ENCODE measurements around the gene SLC7A4.
"Not testable (repeated sequence)": the region's sequence is repeated elsewhere in the genome, so short reads cannot be mapped to it uniquely, and the experiment has no call there.

SLC7A4 gene

DNA sequence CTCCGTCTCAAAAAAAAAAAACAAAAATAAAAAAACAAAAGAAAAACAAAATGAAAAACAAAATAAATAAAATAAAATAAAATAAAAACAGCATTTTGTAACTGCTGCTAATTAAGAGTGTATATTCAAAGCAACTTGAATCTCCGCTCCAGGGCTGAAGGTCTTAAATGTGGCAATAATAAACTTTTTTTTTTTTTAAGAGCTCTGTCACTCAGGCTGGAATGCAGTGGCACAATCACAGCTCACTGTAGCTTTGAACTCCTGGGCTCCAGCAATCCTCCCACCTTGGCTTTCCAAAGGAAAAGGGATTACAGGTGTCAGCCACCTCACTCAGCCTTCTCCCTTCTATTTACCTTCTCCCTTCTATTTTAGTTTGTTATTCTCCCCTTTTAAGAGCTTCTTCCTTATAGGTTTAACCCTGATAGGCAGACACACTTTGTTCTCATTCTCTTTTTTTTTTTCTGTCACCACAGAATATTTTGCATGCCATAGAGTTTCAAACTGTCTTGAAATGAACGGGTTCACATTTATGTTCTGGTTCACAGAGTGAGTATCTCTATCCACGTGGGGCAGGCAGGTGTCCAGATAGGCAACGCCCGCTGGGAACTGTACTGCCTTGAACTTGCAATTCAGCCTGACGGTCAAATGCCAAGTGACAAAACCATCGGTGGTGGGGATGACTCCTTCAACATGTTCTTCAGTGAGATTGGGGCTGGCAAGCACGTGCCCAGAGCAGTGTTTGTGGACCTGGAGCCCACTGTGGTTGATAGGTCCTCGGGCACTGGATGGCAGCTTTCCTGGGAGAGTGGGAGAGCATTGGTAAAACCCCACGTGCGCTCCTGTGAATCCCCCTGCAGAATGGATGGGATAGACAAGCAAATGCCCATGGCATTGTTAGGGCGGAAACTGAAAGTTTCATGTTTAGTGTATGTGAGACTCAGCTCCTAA, 32.8 kb upstream of the SLC7A4 start:
- DNase-seq = no peak

DNA sequence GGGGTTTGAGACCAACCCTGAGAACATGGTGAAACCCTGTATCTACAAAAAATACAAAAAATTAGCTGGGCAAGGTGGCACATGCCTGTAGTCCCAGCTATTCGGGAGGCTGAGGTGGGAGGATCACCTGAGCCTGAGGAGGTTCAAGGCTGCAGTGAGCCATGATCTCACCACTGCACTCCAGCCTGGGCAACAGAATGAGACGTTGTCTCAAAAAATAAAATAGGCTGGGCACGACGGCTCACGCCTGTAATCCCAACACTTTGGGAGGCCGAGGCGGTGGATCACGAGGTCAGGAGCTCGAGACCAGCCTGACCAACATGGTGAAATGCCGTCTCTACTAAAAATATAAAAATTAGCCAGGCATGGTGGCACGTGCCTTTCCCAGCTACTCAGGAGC, 32.1 kb upstream of the SLC7A4 start:
- not testable (repeated sequence) for DNase-seq

DNA sequence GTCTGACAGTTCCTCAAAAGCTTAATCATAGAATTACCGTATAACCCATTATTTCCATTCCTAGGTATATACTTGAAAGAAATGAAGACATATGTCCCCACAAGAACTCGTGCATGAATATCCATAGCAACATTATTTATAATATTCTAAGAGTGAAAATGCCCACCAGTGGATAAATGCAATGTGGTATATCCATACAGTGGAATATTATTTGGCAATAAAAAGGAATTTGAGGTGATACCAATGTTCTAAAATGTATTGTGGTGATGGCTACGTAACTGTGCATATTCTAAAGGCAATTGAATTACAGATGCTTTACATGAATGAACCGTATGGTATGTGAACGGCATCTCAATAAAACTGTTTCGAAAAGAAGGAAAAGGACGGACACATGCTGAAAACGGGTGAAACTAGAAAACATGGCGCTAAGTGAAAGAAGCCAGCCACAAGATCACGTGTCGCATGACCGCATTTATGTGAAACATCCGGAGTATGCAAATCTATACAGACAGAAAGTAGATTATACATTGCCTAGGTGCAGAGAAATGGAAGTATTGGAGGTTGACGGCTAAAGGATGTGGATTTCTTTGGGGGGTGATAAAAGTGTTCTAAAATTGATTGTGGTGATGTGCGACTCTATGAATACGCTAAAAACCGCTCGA, 29.4 kb upstream of the SLC7A4 start:
- not testable (repeated sequence) for DNase-seq

DNA sequence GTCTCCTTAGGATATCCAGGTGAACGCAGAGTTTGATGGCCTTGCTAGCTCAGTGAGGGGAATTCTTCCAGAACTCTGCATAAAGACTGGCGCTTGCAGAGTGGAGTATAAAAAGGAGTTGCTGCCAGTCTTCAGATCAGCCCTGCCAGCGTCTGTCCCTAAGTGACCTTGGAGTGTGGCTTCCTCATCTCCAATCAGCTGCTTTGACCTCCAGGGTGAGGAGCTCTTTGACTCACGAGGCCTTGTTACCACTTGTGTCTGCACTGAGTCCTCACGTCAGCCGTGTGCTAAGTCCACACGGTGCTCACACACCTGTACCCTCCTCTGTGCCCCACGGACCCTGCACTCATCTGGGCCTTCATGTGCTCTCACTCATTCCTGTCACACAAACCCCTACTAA, 28.0 kb upstream of the SLC7A4 start:
- DNase-seq = not testable (repeated sequence)

DNA sequence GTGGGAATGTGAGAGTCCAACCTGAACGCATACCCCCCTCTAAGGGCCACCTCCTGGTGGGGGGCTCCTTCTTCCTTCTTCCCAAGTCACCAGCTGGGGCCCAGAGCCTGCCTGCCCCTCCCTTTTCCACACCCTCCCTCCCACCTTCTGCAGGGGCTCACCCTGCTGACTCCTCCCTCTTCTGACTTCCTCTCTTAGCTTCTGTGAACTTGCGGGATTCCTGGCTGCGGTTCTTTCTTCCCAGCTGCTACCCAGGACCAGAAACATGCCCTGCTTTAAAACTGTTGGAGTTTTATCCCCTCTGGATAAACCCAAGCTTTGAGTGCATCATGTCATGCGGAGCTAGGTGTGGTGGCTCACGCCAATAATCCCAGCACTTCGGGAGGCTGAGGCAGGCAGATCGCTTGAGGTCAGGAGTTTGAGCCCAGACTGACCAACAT, 23.5 kb upstream of the SLC7A4 start:
- no peak for DNase-seq

DNA sequence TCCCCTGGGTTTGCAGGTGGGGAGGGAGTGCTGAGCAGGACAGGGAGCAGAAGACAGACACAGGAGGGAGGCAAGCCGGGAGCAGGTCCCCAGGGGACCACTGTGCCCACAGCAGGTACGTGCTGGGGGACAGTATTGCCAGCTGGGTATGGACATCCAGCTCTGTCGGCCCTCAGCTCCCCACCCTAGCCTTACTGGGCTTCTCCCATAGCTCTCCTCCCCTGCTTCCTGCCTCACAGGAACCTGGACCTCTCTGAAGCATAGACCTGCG, 23.1 kb upstream of the SLC7A4 start:
- DNase-seq = no peak

DNA sequence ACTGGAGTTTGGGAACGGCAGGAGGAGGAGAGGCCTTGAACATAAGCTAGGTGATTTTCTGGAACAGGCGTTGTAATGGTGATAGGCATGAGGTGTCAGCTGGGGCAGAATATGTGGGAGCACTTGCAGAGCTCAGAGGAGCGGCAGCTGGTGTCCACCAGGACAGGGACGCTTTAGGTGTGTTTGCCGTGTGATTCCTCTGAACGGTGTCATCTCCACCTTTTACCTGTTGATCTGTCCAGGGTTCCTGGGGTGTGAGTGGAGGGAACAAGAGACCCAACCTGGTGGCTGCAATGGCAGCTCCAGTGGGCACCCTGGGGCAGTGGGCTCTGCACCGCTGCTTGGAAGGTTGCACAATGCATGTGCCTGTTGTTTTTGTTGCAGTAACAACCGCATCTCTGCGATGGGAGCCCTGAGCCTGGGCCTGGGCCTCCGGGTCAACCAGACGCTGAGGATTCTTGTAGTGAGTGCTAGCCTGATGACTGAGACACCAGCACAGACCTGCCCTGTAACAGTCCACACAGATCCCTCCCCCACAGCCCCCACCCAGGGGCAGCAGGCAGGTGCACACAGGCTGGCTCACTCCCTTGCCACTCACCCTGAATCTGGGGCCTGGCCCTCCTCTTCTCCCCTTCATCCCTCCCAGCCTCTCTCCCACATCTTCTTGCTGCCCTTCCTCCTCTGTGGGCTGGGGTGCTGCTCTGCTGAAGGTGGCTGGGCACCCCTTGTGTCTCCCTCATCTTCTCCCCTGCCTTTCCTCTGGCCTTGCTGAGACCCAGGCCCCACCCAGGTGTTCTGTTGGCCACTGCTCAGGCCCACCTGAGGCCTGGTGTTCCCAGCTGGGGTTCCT, 22.6 kb upstream of the SLC7A4 start:
- DNase-seq = no peak

DNA sequence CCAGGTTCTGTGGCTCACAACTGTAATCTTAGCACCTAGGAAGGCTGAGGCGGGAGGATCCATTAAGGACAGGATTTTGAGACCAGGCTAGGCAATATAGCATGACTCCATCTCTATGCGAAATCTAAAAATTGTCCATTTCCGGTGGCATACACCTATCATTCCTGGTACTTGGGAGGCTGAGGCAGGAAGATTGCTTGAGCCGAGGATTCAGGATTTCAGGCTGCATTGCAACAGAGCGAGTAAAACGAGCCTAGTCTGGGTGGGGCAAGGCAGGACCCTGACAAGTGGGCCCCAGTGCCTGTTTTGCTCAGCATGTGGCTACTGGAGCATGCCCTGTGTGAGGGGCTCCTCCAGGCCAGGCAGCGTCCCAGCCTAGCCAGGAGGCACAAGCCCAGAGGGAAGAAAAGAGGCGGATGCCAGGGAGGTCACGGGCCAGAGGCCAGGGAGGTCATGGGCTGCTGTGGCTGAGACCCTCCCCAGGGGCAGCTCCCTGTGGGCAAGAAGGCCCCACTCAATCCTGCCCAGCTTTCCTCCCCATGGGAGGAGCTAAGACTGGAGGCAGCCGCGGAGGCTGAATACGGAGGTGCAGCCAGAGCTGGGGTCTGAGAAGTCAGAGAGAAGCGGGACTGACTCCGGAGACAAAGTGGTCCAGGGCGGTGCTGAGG, 21.8 kb upstream of the SLC7A4 start:
- no peak for DNase-seq

DNA sequence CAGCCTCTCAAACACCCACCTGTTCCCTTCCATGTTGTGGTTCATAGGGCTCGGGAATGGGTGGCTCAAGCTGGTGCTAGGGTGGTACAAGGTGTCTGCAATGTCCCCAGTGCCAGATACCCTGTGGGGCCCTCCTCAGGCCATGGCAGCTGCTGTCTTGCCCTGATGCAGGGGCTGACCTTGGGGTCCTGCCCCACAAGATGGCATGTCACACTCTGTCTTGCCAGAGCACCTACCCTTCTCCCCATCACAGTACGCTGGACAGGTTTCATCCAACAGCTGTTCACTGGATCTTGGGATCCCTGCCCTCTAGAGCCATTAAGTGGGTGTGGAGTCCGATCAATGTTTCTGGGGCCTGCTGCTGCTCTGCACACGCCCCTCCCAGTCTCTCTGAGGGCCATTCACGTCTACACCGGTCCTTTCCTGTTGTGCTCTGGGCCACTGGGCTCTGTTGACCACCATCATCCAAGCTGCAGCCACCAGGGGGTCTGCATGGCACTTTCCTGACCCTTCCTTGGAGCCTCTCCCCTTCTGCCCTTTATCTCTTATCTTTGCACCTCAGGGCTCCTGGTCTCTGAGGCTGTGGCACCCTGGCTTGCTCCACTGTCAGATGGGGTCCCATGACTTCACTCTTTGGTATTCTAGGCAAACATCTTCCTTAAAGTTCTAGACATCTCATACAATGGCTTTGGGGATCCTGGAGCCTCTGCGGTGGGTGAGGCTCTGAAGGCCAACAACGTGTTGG, 20.5 kb upstream of the SLC7A4 start:
- no peak for DNase-seq

DNA sequence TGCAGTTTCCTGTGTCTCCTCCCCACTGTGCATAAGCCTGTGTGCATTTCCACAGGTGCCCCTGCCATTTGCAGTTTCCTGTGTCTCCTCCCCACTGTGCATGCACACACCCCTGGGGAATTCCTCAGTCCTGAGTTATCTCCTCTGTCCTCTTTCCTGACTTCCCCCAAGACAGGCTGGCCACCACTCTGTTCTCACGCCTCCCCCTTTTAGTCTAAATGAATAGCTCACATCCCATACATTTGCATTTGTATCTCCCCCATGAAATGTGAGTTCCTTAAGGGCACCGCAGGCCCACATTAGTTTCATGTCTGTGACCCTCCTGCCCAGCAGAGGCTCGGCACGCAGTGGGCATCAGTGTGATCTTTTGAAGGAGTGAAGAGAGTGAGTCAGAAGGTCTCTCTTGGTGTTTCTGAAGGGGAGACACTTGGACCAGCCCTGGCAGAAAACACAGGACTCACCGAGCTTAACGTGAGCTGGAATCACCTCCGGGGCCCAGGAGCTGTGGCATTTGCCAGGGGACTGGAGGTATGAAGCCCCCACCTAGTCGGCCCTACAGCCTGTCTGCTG, 19.6 kb upstream of the SLC7A4 start:
- DNase-seq = no peak

DNA sequence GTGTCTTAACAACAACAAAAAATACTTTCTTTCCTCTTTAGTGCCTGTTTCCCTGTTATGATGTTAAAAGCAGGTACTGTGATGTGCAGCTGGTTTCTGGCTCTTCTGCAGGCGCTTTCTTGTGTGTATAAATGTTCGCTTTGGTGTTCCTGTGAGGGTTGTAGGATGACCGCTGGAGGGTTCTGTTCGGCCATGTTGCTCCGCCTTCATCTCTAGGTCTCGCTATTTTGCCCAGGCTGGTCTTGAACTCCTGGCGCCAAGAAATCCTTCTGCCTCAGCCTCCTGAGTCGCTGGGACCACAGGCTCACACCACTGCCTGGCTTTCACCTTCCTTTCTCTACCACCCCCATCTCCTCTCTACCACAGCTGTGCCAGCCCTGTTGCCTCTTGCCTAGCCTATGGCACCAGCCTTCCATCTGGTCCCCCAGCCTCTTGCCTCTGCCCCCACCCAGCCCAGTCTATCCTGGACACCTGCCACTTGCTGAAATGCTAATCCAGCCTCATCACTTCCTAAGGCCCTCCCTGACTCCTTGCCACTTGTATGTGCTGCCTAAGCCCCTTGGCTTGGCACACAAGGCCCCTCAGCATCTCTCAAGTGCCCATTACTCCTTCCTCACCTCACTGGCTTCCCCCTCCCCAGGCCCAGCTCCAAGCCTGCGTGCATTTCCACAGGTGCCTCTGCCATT, 18.9 kb upstream of the SLC7A4 start:
- no peak for DNase-seq

DNA sequence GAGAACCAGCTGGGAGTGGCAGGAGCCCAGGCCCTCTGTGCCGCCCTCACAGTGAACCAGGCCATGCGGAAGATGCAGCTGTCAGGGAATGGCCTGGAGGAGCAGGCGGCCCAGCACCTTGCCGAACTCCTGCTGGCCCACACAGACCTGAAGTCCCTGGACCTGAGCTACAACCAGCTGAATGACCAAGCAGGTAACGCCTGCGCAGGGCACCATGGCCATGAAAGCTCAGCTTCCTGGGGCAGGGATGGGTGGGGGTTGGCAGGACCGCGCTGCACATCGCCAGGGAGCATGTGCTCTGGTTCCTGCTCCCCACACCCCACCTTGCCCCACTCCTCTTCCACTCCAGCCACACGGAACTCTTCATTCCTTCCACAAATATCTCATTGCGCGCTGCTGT, 16.6 kb upstream of the SLC7A4 start:
- not testable (repeated sequence) for DNase-seq

DNA sequence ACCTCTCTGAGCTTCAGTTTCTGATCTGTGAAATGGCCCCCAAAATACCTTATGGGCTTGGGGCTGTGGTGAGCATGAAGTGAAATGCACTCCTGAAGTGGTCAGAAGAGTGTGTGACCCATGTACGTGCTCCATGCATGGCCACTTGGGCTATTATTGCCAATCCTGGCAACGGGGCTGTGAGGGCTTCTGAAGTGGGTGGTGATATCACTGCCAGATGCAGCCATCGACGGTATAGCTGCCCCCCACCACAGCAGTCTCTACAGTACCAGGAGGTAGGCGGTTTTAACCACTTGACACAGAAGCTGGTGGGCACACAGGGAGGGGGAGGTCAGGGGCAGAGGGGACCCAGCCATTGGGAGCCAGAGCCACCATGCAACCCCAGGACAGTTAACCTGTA, 16.1 kb upstream of the SLC7A4 start:
- not testable (repeated sequence) for DNase-seq

DNA sequence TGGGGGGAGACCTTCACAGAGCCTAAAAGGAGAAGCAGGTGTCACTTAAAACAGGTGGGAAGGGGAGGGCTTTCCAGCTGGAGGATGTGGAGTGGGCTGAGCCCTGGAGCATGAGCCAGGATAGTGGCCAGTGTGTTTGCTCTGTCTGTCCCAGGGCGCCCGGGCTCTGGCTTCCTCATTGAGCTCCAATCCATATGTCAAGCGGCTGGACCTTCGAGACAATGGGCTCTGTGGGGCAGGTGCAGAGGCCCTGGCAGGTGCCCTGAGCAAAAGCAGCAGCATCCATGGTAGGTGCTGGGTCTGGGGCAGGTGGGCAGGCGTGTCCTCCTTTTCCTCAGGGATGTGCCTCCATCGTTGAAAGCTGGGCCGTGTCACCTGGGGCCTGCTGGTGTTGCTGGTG, 15.4 kb upstream of the SLC7A4 start:
- DNase-seq = no peak

DNA sequence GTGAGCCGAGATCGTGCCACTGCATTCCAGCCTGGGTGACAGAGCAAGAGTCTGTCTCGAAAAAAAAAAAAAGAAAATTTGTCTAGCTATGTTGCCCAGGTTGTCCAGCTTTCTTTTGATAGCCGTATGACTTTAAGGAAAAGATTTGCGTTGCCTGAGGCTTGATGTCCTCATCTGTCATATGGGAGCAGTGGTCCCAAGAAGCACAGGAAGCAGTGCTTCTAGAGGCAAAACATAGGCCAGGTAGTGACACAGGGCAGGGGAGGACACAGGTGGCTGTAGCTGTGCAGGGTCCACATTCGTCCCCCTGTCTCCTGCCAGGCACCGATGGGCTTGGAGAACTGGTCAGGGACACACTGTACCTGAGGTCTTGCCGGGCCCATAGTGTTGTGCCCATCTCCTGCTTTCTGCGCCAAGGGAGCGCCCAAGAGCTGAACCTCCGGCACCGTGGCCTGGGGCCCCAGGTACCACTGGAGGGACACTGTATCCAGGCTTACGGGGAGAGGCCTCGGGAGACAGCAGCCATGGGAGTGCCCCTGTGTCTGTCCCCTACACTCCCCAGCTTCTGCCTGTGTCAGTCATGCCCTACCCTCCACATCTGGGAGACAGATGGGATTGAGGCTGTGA, 14.8 kb upstream of the SLC7A4 start:
- no peak for DNase-seq

DNA sequence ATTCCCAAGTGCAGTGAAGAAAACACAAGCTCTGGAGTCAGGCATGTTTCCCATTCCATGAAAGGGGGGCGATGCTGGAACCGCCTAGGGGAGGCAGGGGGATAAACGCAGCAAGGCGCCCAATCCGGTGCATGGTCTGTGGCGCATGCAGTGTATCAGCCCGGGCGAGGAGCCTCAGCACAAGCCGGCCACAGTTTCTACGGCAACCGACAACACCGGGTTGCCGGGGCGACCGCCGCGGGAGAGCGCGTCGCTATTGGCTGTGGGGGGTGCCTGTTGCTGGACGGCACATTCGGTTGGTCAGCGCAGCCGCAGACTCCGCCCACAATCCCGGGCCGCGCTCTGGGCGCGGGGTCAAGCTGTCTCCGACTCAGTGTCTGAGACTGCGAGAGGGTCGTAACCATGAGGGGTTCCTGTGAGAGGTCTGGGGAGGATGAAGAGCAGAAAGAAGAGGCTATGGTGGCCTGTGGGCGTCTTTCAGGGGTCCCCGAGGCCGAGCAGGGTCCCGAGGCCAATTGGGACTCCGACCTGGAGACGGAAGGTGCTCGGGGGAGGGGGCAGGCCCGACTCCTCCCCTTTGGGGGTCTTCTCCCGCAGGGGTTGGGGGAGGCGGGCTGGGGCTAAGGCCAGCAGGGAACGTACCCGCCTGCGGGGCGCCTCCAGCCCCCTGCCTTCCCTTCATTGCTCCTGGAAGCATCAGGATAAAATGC, 13.4 kb upstream of the SLC7A4 start, which contains the start of gene LRRC74B:
TSS of gene LRRC74B (plus strand) at position 362 of the 710 bp plus-strand sequence. CDS start at position 403, 41 bp downstream.
- DNase-seq = no peak

DNA sequence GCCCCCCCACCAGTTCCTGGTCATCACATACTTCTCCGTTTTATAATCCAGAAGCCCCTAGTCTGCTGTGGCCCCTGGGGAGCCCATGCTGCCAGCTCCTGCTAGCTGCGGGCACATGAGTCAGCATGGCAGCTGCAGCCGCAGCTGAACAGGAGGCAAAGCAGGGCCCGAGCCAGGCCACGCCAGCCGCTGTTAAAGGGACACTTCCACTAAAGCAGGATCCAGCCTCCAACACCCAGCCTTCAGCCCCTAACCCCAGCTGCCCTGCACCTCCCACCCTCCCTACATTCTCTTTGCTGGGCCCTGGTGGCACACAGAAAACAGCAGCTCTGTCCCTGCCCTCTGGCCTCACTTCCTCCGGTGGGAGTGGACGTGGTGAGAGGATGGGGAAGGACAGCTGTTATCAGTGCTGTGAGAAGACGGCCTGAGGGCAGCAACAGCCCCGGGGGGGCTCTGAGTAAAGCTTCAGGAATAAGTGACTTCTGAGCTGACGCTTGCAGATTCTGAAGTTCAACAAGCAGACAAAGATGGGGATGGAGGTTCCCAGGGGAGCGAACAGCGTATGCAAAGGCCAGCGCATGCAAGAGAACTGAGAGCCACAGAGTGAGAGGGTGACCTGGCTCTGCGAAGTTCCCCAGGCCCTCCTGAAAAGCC, 12.7 kb upstream of the SLC7A4 start:
- no peak for DNase-seq

DNA sequence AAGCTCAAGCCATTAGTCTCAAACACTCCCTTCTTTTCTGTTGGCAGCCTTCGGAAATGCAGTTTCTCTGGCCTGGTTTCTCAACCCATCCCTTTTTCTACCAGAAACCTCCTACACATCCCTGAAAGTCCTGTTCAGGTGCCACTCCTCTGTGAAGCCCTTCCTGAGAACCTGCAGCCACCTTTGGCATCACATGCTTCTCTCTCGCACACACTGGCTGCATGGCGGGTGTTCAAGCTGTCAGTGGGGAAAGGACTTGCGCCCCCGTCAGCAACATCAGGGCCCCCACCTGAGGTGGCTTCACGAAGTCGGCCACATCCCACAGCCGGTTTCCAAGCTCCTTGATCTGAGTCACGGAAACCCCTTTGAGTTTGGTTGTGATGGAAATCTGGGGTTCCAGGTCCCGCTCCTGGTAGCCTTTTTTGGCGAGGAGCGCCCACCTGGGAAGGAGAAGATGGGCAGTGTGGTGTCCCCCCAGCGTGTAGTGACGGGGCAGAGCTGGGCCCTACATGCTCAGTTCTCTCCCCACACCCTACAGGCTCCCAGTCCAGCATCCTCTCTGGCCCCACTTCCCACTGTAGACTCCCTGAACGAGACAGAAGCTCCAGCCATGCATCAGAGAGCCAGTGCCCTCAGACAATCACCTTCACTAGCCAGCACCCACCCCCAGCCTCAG, 11.6 kb upstream of the SLC7A4 start:
- no peak for DNase-seq
